ENCODE measurements around the gene ACOT8. TPM values are rescaled to one million over a fixed set of nuclear protein-coding genes. Genes with fewer than 3 reads are reported as not detected.

The ACOT8 gene
- total and polyA plus RNA-seq, 2 of the 8 experiments (the other 6 are each of a cell fraction or from before 2014, with no cell fraction given) = 37.6 to 88.8 TPM

- Histone ChIP-seq H3K36me3 (ENCODE audit: control insufficient read depth in 2 of 4, insufficient read depth in 4 of 4, low read length in 3 of 4) (peaks cover 8 to 18% (median 13%) of the 10 kb centered on the region in 4 experiments; a peak in 7 of 8 replicates), H3K56ac (replicated peaks; ENCODE audit: insufficient read length, low read depth, low read length) (no peak overlapping the region), H2AK5ac (ENCODE audit: low read depth, low read length) (no peak overlapping the region), H3K9me3 (ENCODE audit: insufficient read depth in 2 of 2, low read depth in 1 of 2, low read length in 1 of 2) (no peaks in the 10 kb centered on the region), H4K91ac (replicated peaks; ENCODE audit: insufficient read length, low read length) (no peak overlapping the region), H4K5ac (ENCODE audit: insufficient read length, low read depth, low read length) (no peak overlapping the region), H3K23me2 (ENCODE audit: low read depth, low read length) (peaks cover 5% of the 10 kb centered on the region), H3K9ac (replicated peaks in 1 of 4; ENCODE audit: extremely low read depth in 1 of 4, low read depth in 3 of 4, low read length in 3 of 4) (no peak overlapping the region; a peak in 1 of 7 replicates), H3K27ac (ENCODE audit: low read depth, low read length) (no peak overlapping the region), H3K27me3 (replicated peaks in 1 of 4; ENCODE audit: control insufficient read depth in 3 of 4, extremely low read depth in 1 of 4, insufficient read depth in 3 of 4, low read length in 3 of 4) (no peaks in the 10 kb centered on the region), H3K4ac (replicated peaks; ENCODE audit: insufficient read length, low read depth, low read length) (no peak overlapping the region), H2BK120ac (replicated peaks; ENCODE audit: low read depth, low read length) (no peak overlapping the region), H3K4me2 (ENCODE audit: insufficient read depth in 1 of 2, low read depth in 2 of 2, low read length in 2 of 2) (no peak overlapping the region), H3K23ac (ENCODE audit: insufficient read length) (no peak overlapping the region), H3K14ac (ENCODE audit: insufficient read length) (no peak overlapping the region), H2BK12ac (ENCODE audit: low read depth, low read length) (no peak overlapping the region), H2BK5ac (ENCODE audit: low read depth, low read length) (no peak overlapping the region), H3K4me3 (ENCODE audit: extremely low read depth in 1 of 4, insufficient read depth in 2 of 4, low read depth in 3 of 4, low read length in 4 of 4) (no peak overlapping the region), H4K20me1 (replicated peaks in 1 of 2; ENCODE audit: control insufficient read depth in 1 of 2, insufficient read depth in 2 of 2, low read length in 2 of 2) (peaks cover 0 to 2% of the 10 kb centered on the region in 2 experiments), H2BK15ac (ENCODE audit: low read length) (no peak overlapping the region), H3K79me2 (ENCODE audit: control insufficient read depth in 1 of 2, insufficient read depth in 2 of 2, low read length in 2 of 2) (peaks cover 0 to 16% of the 10 kb centered on the region in 2 experiments; a peak in 1 of 4 replicates), H3K18ac (ENCODE audit: extremely low read depth, low read length) (no peak overlapping the region), H4K8ac (ENCODE audit: extremely low read depth, insufficient read depth, low read length) (no peak overlapping the region), H3K4me1 (replicated peaks in 1 of 4; ENCODE audit: control insufficient read depth in 3 of 4, insufficient read depth in 4 of 4, low read length in 3 of 4) (no peaks in the 10 kb centered on the region), H2BK20ac (ENCODE audit: low read length) (no peak overlapping the region), H3K79me1 (ENCODE audit: low read depth, low read length) (no peaks in the 10 kb centered on the region), H2AFZ (ENCODE audit: low read length) (no peak overlapping the region)
- ChIA-PET POLR2A (ENCODE audit: partially characterized antibody) (interaction anchor here (0.9 to 1.3 kb wide), 4 partner anchors 10 to 64 kb away, joined by 3 to 5 read pairs (median 3); no protein-coding TSS in a partner anchor), CTCF (ENCODE audit: partially characterized antibody) (interaction anchor here (1.0 to 1.1 kb wide), 3 partner anchors 11 to 15 kb away, joined by 3 to 5 read pairs (median 4); no protein-coding TSS in a partner anchor)
- FAIRE-seq = no peak
- WGBS, 2 experiments (ENCODE audit: extremely low coverage in 1 of 2, insufficient coverage in 1 of 2, insufficient read length in 1 of 2, insufficient replicate concordance in 2 of 2, low coverage in 1 of 2, low lambda C conversion rate in 2 of 2, missing lambda C conversion rate in 1 of 2) = 95% methylated on average over 13 of the region's 13 CpGs; no CpG with 5 or more reads in 1 of the 2 experiments
- DNase-seq (ENCODE audit: low read depth in 1 of 2, low spot score in 2 of 2) = no peak
- TF ChIP-seq E2F6 (IDR thresholded peaks at IDR 0.05) (no peak), CEBPB (IDR thresholded peaks at IDR 0.05; ENCODE audit: low read depth, low read length) (no peak), RNF2 (IDR thresholded peaks at IDR 0.05; ENCODE audit: borderline replicate concordance, low read depth, low read length, missing control alignments, poor library complexity, severe bottlenecking) (no peak), KDM1A (IDR thresholded peaks at IDR 0.05; ENCODE audit: borderline replicate concordance, low read length) (no peak), BCL11A (IDR thresholded peaks at IDR 0.05; ENCODE audit: low read depth in 2 of 2, low read length in 2 of 2) (no peak)
These were observed 21.0 kb upstream of the ACOT8 start for GRCh38 chr20:45878076-45878761.

All from H1 (cell line).